CD4-positive, alpha-beta T cell treated with Interleukin-17A for 1 hour (primary cell): Measurements from ENCODE around the gene ZSCAN22.

Source experiments
- DNase-seq: peaks from one replicate; pipeline ENCODE4 v3.0.0-alpha.2; 2020

Gene ZSCAN22

GRCh38 chr19:58326914-58327726, at the start of gene ZSCAN22:
ZSCAN22 (plus strand) TSS chr19:58326994; CDS start chr19:58334803, 7,809 bp downstream.
- DNase-seq: peak; percentile 92

GRCh38 chr19:58277197-58277596, 49.6 kb upstream of the ZSCAN22 start:
- no peak for DNase-seq

- DNase-seq: no peak
These were observed 48.9 kb upstream of the ZSCAN22 start for GRCh38 chr19:58277748-58278540.

GRCh38 chr19:58278541-58279041, 48.2 kb upstream of the ZSCAN22 start, which contains the start of gene ZNF8:
ZNF8 (plus strand) TSS chr19:58278955; CDS start chr19:58279082, 127 bp downstream.
- peak; percentile 98 for DNase-seq

GRCh38 chr19:58279042-58279924, 47.5 kb upstream of the ZSCAN22 start:
- DNase-seq: no peak

GRCh38 chr19:58279925-58280316, 46.9 kb upstream of the ZSCAN22 start:
- DNase-seq: no peak

- DNase-seq: no peak
These were observed 42.6 kb upstream of the ZSCAN22 start for GRCh38 chr19:58284199-58284598.

GRCh38 chr19:58291943-58292342, 34.9 kb upstream of the ZSCAN22 start:
- no peak for DNase-seq

GRCh38 chr19:58294743-58295374, 31.9 kb upstream of the ZSCAN22 start:
- no peak for DNase-seq

GRCh38 chr19:58296104-58296503, 30.7 kb upstream of the ZSCAN22 start:
- DNase-seq: no peak

GRCh38 chr19:58300620-58301019, 26.2 kb upstream of the ZSCAN22 start:
- DNase-seq: no peak

- no peak for DNase-seq
These were observed 22.5 kb upstream of the ZSCAN22 start for GRCh38 chr19:58304255-58304654.

GRCh38 chr19:58304748-58305064, 22.1 kb upstream of the ZSCAN22 start:
- DNase-seq: no peak

- peak; percentile 97 for DNase-seq
These were observed 21.5 kb upstream of the ZSCAN22 start, which contains the start of gene ERVK3-1 for GRCh38 chr19:58305065-58305931. ERVK3-1 (plus strand) TSS chr19:58305377; CDS start chr19:58312169, 6,792 bp downstream.

GRCh38 chr19:58305932-58306323, 20.9 kb upstream of the ZSCAN22 start:
- DNase-seq: peak; percentile 31

GRCh38 chr19:58307736-58308135, 19.1 kb upstream of the ZSCAN22 start:
- DNase-seq: no peak

- DNase-seq: peak; percentile 18
These were observed 16.1 kb upstream of the ZSCAN22 start for GRCh38 chr19:58310685-58311084.

- no peak for DNase-seq
These were observed 15.4 kb upstream of the ZSCAN22 start for GRCh38 chr19:58311345-58311865.

GRCh38 chr19:58315580-58315979, 11.2 kb upstream of the ZSCAN22 start:
- DNase-seq: no peak

- no peak for DNase-seq
These were observed 9.2 kb upstream of the ZSCAN22 start for GRCh38 chr19:58317476-58318072.
